K562 (cell line): ENCODE measurements around the gene UQCRHL. TPM values are rescaled to one million over a fixed set of nuclear protein-coding genes. Genes with fewer than 3 reads are reported as not detected.

Experiments
- ATF1 ChIP-seq, 2 experiments: fragments of 450-650 bp in 1 of 2; IDR thresholded peaks; 2 replicates each; pipeline ENCODE4 v1.6.1; 2016; ENCODE audit warnings: missing compliant biosample characterization in 1 of 2, missing genetic modification characterization in 1 of 2
- CCAR2 ChIP-seq: fragments of 200-400 bp; formaldehyde crosslinking; IDR thresholded peaks from 2 replicates; pipeline ENCODE4 v1.6.1; 2017; ENCODE audit warnings: mild to moderate bottlenecking, low read depth, low read length
- CGGBP1 ChIP-seq: fragments of 250-450 bp; sonication (Bioruptor Pico); IDR thresholded peaks from 2 replicates; pipeline ENCODE4 v1.9.0; 2021; ENCODE audit warnings: mild to moderate bottlenecking
- E2F1 ChIP-seq: sonication (generic); formaldehyde crosslinking; IDR thresholded peaks from 2 replicates; pipeline ENCODE4 v1.8.1; 2023; ENCODE audit warnings: mild to moderate bottlenecking, missing genetic modification reagents, moderate library complexity
- FOXK1 ChIP-seq: sonication (generic); formaldehyde crosslinking; IDR thresholded peaks from 2 replicates; pipeline ENCODE4 v1.8.0; 2022; ENCODE audit warnings: missing genetic modification reagents, mild to moderate bottlenecking, borderline replicate concordance
- HDAC8 ChIP-seq: fragments of 450-650 bp; IDR thresholded peaks from 2 replicates; pipeline ENCODE4 v1.6.1; 2016; ENCODE audit warnings: mild to moderate bottlenecking, missing genetic modification characterization, moderate library complexity, missing compliant biosample characterization
- L3MBTL2 ChIP-seq: fragments of 450-650 bp; IDR thresholded peaks from 2 replicates; pipeline ENCODE4 v1.6.1; 2016; ENCODE audit warnings: mild to moderate bottlenecking, moderate library complexity
- MXI1 ChIP-seq: IDR thresholded peaks from 2 replicates; pipeline ENCODE4 v1.6.1; 2011; ENCODE audit warnings: low read depth, mild to moderate bottlenecking, improper control_type of control experiment, low read length
- NEUROD1 ChIP-seq: fragments of 150-350 bp; IDR thresholded peaks from 2 replicates; pipeline ENCODE4 v1.6.1; 2014; ENCODE audit warnings: borderline replicate concordance, low read length, low read depth; ENCODE audit not compliant: partially characterized antibody
- RBM34 ChIP-seq: fragments of 200-400 bp; formaldehyde crosslinking; IDR thresholded peaks from 2 replicates; pipeline ENCODE4 v1.6.1; 2018; ENCODE audit warnings: low read length, borderline replicate concordance; ENCODE audit not compliant: insufficient read depth
- TEAD2 ChIP-seq: fragments of 450-650 bp; IDR thresholded peaks from 2 replicates; pipeline ENCODE4 v1.6.1; 2016; ENCODE audit warnings: missing genetic modification characterization, control low read depth, missing compliant biosample characterization
- ZNF384 ChIP-seq: IDR thresholded peaks from 2 replicates; pipeline ENCODE4 v1.6.1; 2012; ENCODE audit warnings: low read depth, low read length, improper control_type of control experiment
- ZNF444 ChIP-seq: fragments of 250-450 bp; sonication (Bioruptor Pico); IDR thresholded peaks from 2 replicates; pipeline ENCODE4 v1.4.0; 2020; ENCODE audit warnings: mild to moderate bottlenecking, moderate library complexity
- polyA plus RNA-seq, 8 experiments: library from polyadenylated mRNA; depleted of rRNA in 4 of 8; stranded (reverse) in 5 of 8; unstranded in 3 of 8; fragments of >200 nt; fragmentation: Nextera tagmentation in 2 of 8; fragmentation: Illumina TruSeq in 1 of 8; extraction: Ambion mirVana in 2 of 8; extraction: Trizol in 1 of 8; gene quantifications; 2 replicates each; pipeline versions ENCODE4 v1.2.1 to v1.2.3, GENCODE V29; 2011 to 2014; ENCODE audit warnings: inconsistent platforms in 1 of 8, missing spikeins in 1 of 8
- total RNA-seq, 7 experiments: library from RNA; depleted of rRNA in 6 of 7; stranded (reverse); fragments of >200 nt in 6 of 7; fragmentation: Illumina TruSeq in 2 of 7; extraction: Trizol in 2 of 7; gene quantifications; 2 replicates each; pipeline versions ENCODE4 v1.2.1 to v1.2.3, GENCODE V29; 2011 to 2021; ENCODE audit warnings: low replicate concordance in 1 of 7
- TF ChIP-seq, protein P1 (sequence below): sonication (generic); formaldehyde crosslinking; IDR thresholded peaks from 2 replicates; pipeline ENCODE4 v1.8.1; 2023; ENCODE audit warnings: mild to moderate bottlenecking, missing genetic modification reagents
- TF ChIP-seq, protein P2 (sequence below): fragments of 450-650 bp; IDR thresholded peaks from 2 replicates; pipeline ENCODE4 v1.6.1; 2016; ENCODE audit warnings: missing biosample characterization, missing genetic modification characterization
- TF ChIP-seq, protein P3 (sequence below): fragments of 450-650 bp; IDR thresholded peaks from 2 replicates; pipeline ENCODE4 v1.6.1; 2017; ENCODE audit warnings: antibody characterized with exemption, mild to moderate bottlenecking
- TF ChIP-seq, protein P4 (sequence below): sonication (generic); formaldehyde crosslinking; IDR thresholded peaks from 2 replicates; pipeline ENCODE4 v1.8.0; 2022; ENCODE audit warnings: mild to moderate bottlenecking, missing genetic modification reagents

UQCRHL gene
- total and polyA plus RNA-seq, 9 of the 15 experiments (the other 6 are each of a cell fraction or from before 2014, with no cell fraction given): 5.1 to 41.3 (median 21.8) TPM

- TF ChIP-seq, protein P1, sequence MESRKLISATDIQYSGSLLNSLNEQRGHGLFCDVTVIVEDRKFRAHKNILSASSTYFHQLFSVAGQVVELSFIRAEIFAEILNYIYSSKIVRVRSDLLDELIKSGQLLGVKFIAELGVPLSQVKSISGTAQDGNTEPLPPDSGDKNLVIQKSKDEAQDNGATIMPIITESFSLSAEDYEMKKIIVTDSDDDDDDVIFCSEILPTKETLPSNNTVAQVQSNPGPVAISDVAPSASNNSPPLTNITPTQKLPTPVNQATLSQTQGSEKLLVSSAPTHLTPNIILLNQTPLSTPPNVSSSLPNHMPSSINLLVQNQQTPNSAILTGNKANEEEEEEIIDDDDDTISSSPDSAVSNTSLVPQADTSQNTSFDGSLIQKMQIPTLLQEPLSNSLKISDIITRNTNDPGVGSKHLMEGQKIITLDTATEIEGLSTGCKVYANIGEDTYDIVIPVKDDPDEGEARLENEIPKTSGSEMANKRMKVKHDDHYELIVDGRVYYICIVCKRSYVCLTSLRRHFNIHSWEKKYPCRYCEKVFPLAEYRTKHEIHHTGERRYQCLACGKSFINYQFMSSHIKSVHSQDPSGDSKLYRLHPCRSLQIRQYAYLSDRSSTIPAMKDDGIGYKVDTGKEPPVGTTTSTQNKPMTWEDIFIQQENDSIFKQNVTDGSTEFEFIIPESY (CRISPR knock-in tag): 0 out of 2 replicates have a peak, but pooled peaks have one; percentile 34
- peak; percentile 54 for TF ChIP-seq NEUROD1
- TF ChIP-seq RBM34: no peak
- TF ChIP-seq MXI1: no peak
- TF ChIP-seq, protein P2, sequence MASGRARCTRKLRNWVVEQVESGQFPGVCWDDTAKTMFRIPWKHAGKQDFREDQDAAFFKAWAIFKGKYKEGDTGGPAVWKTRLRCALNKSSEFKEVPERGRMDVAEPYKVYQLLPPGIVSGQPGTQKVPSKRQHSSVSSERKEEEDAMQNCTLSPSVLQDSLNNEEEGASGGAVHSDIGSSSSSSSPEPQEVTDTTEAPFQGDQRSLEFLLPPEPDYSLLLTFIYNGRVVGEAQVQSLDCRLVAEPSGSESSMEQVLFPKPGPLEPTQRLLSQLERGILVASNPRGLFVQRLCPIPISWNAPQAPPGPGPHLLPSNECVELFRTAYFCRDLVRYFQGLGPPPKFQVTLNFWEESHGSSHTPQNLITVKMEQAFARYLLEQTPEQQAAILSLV (tag): no peak
- no peak for TF ChIP-seq HDAC8 (tag)
- peak; percentile 55; the same call in 1 of the 2 replicates for TF ChIP-seq L3MBTL2
- no peak for TF ChIP-seq TEAD2
- 0 out of 2 replicates have a peak, but pooled peaks have one; percentile 27 for TF ChIP-seq ZNF444 (CRISPR knock-in tag)
- TF ChIP-seq CGGBP1: no peak
- TF ChIP-seq CCAR2: no peak
- no peak for TF ChIP-seq ATF1 (CRISPR knock-in tag; IDR thresholded peaks at IDR 0.05)
- TF ChIP-seq ATF1 (tag; IDR thresholded peaks at IDR 0.05): peak; percentile 13; the same call in 1 of the 2 replicates
- peak; percentile 98 for TF ChIP-seq ZNF384
- TF ChIP-seq, protein P3, sequence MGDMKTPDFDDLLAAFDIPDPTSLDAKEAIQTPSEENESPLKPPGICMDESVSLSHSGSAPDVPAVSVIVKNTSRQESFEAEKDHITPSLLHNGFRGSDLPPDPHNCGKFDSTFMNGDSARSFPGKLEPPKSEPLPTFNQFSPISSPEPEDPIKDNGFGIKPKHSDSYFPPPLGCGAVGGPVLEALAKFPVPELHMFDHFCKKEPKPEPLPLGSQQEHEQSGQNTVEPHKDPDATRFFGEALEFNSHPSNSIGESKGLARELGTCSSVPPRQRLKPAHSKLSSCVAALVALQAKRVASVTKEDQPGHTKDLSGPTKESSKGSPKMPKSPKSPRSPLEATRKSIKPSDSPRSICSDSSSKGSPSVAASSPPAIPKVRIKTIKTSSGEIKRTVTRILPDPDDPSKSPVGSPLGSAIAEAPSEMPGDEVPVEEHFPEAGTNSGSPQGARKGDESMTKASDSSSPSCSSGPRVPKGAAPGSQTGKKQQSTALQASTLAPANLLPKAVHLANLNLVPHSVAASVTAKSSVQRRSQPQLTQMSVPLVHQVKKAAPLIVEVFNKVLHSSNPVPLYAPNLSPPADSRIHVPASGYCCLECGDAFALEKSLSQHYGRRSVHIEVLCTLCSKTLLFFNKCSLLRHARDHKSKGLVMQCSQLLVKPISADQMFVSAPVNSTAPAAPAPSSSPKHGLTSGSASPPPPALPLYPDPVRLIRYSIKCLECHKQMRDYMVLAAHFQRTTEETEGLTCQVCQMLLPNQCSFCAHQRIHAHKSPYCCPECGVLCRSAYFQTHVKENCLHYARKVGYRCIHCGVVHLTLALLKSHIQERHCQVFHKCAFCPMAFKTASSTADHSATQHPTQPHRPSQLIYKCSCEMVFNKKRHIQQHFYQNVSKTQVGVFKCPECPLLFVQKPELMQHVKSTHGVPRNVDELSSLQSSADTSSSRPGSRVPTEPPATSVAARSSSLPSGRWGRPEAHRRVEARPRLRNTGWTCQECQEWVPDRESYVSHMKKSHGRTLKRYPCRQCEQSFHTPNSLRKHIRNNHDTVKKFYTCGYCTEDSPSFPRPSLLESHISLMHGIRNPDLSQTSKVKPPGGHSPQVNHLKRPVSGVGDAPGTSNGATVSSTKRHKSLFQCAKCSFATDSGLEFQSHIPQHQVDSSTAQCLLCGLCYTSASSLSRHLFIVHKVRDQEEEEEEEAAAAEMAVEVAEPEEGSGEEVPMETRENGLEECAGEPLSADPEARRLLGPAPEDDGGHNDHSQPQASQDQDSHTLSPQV: peak; percentile 31; the same call in 1 of the 2 replicates
- TF ChIP-seq, protein P4, sequence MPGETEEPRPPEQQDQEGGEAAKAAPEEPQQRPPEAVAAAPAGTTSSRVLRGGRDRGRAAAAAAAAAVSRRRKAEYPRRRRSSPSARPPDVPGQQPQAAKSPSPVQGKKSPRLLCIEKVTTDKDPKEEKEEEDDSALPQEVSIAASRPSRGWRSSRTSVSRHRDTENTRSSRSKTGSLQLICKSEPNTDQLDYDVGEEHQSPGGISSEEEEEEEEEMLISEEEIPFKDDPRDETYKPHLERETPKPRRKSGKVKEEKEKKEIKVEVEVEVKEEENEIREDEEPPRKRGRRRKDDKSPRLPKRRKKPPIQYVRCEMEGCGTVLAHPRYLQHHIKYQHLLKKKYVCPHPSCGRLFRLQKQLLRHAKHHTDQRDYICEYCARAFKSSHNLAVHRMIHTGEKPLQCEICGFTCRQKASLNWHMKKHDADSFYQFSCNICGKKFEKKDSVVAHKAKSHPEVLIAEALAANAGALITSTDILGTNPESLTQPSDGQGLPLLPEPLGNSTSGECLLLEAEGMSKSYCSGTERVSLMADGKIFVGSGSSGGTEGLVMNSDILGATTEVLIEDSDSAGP (CRISPR knock-in tag): no peak
- TF ChIP-seq E2F1 (CRISPR knock-in tag): no peak
- TF ChIP-seq FOXK1: no peak
These were observed 25.7 kb upstream of the UQCRHL start (continued) for GRCh38 chr1:15833069-15833679.
